HG02970 (cell line): ENCODE results near the gene NOXA1.
"Not testable (repeated sequence)": the region's sequence is repeated elsewhere in the genome, so short reads cannot be mapped to it uniquely, and the experiment has no call there.

Experiments used
- ATAC-seq: cut with Tn5 transposase; IDR thresholded peaks from one replicate; pipeline ENCODE4 v1.9.1; 2021; ENCODE audit warnings: mild to moderate bottlenecking, moderate library complexity, moderate number of reproducible peaks; ENCODE audit not compliant: unreplicated experiment, low FRiP score

NOXA1 gene

DNA sequence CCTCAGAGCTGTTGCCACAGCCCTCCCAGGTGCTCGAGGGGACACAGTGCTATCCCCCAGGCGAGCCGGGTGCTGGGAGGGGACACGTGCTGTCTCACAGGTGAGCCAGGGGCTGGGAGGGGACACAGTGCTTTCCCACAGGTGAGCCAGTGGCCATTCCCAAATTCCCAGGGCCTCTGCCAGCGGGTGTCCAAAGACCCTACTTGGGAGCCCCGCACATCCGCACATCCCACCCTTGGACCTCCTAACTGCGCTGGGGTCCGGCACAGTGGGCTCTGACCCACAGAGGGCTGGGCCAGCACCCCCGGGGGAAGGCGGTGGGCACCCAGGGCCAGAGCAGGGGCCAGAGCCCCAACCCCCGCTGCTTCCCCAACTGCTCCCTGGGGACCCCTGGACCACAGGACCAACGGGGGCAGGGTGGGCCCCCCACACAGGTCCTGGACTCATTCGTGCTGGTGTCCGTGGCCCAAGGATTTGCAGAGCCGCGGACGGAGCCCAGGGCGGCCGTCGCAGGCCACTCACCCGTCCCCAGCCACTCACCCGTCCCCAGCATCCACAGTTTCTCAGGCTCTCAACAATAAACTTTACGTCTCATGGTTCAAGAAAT lies 18.1 kb upstream of the NOXA1 start:
- ATAC-seq: no peak

DNA sequence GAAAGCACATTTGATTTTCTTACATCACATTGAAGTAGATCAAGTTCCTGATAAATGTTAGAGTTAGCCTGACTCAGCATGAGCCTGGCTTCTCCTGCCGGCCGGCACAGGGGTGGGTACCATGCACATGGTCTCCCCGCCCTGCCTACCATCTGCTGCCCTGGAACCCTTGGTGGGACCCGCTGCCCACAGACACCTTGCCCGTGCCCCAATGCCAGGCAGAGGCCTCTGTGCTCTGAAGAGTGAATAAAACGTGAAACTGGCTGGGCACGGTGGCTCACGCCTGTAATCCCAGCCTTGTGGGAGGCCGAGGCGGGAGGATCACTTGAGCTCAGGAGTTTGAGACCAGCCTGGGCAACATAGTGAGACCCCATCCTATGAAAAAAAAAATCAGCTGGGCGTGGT lies 17.5 kb upstream of the NOXA1 start:
- ATAC-seq: no peak

DNA sequence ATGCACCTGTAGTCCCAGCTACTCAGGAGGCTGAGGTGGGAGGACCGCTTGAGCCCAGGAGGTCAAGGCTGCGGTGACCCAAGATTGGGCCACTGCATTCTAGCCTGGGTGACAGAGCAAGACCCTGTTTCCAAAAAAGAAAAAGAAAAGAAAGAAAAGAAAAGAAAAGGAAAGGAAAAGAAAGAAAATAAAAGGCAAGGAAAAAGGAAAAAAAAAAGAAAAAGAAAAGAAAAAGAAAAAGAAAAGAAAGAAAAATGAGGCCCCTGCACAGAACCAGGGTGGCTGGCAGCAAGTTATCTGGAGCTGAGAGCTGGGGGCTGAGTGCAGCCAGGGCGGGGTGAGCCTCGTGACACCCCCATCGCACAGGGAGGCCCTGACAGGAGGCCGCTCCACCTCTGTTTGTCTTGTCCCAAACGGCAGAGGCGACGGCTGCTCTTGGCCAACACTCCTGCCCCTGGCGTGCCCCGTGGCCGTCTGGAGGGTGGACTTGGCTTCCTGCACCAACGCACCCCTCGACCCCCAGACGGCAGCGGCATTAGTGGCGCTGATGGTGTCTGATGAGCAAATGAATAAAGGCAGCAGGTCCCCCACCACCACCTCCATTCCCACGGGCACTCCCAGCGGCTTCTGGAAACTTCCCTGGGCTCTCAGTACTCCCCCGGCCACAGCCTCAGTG lies 17.0 kb upstream of the NOXA1 start:
- ATAC-seq: no peak

DNA sequence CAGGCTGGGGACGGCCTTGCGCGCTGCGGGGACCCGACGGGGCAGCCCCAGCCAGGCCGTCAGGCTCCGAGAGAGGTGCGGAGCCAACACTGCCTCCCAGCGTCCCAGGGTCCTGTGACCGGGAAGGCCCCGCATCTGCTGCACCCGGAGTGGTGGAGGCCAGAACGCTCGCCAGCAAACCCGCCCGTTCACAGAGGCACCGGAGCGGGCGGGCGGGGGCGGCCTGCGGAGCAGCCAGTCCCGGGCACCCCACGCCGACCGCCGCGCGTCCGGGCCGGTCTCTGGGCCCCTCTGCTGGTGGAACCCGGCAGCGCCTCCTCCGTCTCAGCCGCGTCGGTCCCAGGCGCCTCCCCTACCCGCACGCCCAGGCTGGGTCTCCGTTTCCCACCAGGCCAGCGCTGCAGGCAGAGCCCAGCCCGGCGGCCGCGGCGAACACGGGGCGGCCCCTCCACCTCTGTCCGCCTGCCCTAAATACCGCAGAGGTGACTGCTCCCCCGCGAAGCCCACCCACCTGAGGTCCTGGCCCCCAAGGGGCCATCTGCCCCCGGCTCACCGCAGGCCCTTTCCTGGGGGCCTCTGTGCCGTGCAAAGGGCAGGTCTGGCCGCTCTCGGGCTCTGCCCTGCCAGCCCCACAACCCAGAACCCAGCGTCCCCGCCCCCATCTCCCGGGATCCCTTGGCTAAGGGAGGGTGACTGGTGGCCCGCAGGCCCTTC lies 16.2 kb upstream of the NOXA1 start:
- ATAC-seq: no peak

DNA sequence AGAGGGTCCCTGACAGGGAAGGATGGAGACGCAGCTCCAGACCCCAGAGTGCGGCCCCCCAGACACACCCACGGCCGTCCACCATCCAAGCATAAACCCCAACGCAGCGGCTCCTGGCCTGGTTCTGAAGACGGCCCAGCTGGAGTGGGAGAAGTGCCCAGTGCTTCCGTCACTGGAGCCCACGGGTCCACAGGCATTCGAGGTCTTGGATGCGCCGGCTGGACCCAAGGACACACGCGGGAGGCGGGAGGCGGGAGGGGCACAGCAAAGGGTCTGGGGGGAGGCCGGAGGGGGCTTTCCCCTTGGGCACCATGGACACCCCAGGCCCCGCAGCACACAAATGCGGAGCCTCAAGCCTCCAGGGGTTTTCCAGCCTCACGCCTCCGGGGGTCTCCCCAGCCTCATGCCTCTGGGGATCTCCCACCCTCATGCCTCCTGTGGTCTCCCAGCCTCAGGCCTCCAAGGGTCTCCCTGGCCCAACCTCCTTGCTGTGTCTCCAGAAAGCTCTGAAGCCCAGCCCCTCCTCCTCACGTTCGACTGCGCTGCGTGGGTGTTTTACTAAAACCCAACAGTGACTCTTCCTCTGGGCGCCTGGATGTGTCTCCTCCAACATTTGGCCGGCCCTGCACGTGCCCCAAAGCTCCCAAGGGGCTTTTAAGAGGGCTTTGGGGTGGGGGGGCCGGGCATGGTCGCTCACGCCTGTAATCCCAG lies 15.4 kb upstream of the NOXA1 start:
- no peak for ATAC-seq

DNA sequence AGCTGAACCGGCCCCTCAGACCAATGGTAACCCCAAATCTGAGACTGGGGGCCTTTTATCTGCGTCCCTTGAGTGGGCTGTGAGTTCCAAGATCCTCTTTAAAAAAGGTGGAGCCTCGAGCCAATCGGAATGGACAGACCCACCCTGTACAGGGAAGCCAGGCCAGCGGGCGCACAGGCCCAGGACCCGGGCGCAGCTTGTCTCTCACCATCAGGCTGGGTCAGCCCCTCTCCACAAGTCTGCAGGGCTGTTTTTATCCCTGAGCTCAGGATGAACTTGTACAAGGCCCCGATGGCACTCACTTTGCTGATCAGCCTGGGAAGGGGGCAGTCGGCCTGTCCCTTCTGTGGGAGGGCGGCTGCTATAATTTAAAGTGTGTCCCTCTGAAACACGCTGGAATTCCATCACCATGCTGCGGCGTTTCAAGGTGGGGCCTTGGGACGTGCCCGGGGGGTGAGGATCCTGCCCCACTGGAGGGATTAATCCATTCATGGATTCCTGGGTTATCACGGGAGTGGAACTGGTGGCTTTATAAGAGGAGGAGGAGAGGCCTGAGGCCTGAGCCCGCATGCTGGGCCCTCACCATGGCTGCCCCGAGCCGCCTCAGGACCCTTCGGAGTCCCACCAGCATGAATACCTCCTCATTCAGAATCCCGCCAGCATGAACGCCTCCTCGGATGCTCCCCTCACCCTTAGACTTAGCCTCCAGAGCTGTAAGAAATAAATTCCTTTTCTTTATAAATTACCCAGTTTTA lies 14.4 kb upstream of the NOXA1 start:
- ATAC-seq: no peak

DNA sequence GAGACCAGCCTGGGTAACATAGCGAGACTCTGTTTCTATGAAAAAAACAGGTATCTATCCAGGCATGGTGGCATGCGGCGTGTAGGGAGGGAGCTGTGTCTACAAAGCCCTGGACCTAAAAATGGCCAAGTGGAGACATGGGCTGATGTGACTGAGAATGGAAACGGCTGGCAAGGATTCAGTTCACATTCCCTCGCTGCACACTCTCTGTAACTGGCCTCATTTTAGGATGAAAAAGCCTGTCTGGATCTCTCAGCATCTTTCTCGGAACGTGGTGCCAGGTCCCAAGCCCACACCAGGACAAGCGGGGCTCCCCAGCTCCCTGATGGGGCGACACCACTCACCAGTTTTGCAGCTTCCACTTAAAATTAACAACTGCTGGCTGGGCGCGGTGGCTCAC lies 13.7 kb upstream of the NOXA1 start:
- ATAC-seq: no peak

DNA sequence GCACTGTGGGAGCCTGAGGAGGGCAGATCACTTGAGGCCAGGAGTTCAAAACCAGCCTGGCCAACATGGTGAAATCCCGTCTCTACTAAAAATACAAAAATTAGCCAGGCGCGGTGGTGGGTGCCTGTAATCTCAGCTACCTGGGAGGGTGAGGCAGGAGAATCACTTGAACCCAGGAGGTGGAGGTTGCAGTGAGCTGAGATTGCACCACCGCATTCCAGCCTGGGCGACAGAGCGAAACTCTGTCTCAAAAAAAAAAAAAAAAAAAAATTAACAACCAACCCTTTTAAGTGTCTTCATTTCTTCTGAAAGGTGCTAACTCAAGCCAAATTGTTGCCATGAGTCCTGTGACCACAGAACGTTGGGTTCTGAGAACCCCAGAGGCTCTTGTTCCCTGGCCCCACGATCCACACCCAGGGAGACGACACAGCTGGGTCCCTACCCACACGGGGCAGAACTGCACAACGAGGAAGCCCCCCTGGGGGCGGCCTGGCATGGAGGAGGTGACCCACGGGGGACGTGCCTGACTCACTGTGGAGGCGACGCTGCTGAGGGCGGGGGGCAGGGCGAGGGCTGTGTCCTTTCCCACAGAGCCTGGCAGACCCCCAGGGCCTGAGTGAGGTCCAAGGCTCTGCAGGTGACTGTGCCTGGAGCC lies 12.8 kb upstream of the NOXA1 start:
- ATAC-seq: not testable (repeated sequence)

DNA sequence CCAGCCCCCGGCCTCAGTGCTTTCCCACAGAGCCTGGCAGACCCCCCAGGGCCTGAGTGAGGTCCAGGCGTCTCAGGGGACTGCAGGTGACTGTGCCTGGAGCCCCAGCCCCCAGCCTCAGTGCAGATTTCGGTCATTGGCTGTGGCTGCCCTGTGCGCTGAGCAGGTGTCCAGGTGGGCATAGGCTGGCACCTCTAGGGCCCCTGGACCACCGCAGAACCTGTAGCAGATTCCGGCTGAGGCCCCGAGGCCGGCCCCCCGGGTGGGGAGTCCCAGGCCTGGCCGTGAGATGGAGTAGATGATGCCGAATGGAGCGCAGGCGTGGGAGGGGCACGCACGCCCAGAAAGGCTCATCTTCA lies 12.3 kb upstream of the NOXA1 start:
- no peak for ATAC-seq

DNA sequence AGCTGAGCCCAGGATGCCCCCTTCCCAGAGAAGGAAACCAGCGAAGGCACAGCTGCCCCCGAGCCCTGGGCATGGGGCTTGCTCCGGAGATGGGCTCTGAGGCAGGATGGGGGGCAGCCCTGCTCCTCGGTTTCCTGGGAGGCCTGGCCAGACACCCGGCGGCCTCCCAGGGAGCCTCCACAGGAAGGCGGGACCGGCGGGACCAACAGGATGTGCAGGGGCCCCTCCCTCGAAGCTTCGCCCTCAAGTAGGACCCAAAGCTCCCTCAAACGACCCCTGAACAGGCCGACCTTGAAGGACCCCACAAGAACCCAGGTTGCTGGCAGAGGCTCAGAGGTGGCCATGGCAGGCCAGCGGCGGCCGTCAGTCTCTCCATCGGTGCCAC lies 11.9 kb upstream of the NOXA1 start:
- no peak for ATAC-seq

DNA sequence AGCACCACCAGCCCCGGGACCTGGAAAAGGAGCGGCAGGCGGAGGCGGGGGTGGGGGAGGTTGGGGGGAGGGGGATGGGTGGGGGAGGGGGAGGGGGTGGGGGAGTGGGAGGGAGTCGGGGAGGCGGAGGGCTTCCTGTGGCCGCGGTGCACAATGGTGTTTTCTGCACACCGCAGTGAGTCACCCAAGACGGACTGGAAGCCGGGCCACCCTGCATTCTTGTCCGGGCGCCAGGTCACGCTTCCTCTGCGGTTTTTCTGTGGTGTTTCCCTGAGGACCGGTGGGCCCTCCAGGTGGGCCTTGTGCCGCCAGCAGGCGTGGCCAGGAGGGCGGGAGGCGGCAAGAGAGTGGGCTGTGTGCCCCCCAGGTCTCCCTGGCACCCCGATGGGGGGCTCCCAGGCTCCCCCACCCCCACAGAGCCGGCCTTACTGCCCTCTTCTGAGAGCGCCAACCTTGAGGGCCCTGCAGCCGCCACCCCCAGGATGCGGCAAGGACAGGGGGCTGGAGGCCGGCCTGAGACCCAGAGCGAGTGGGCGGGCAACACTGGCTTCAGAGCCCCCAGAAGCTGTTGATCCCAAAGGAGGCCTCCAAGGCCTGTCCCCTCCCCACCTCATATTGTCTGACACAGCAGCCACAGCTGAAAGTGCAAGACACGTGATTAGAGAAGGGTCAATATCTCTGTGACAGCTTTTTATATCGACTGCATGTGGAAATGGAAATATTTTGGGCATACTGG lies 11.4 kb upstream of the NOXA1 start:
- no peak for ATAC-seq

DNA sequence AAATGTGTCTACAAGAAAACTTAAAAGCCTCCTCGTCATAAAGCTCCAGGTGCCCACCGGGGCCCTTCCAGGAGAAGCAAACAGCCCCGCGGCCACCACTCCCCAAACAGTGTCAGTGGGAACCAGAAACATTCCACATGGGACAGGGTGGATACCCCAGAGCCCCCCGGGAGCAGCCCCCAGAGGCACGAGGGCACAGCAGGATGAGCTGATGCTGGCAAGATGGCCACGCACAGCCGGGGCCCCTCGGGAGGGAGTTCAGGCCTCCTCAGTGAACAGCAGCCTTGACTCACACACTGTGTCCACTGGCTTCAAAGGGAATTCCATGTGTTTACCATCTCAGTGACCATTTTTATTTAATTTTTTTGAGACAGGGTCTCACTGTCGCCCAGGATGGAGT lies 10.8 kb upstream of the NOXA1 start:
- no peak for ATAC-seq

DNA sequence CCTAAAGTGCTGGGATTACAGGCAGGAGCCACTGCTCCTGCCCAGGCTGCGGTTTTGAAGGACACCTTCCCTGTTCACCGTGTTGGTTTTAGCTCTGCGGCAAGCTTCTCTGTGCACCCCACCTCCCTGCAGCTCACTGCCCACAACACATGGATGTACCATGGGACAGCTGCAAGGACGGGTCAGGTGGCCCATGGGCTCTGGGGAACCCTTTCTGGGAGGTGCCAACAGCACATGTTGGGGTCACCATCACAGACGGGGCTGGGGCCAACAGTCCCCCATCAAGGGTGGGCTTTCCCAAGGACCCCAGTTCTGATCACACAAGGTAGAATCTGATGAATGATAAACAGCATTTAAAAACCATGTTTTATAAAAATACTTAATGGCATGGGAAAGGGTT lies 7.7 kb upstream of the NOXA1 start:
- no peak for ATAC-seq

DNA sequence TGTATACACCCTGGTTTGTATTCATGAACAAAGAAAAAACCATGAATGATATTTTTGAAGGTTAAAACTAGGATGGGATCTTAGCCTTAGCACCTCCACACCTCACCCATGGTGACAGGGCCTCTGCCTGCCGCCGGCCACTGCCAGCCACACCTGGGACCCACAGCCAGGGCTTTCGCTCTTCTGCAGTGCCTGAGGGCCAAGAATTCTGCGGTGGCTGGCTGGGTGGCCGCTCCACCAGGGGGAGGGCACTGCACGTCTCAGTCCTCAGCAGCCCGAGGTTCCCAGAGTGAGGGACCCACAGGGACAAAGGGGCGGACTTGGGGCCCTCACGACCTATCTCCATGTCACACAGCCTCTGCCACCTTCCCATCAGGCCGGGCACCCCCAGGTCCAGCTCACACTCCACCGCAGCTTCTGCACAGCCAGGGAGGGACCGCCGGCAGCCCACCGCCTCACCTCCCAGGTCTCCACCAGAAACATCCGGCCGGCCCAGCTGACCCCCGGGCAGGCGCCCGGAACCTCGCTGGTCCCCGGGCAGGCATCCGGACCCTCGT lies 7.1 kb upstream of the NOXA1 start:
- no peak for ATAC-seq

DNA sequence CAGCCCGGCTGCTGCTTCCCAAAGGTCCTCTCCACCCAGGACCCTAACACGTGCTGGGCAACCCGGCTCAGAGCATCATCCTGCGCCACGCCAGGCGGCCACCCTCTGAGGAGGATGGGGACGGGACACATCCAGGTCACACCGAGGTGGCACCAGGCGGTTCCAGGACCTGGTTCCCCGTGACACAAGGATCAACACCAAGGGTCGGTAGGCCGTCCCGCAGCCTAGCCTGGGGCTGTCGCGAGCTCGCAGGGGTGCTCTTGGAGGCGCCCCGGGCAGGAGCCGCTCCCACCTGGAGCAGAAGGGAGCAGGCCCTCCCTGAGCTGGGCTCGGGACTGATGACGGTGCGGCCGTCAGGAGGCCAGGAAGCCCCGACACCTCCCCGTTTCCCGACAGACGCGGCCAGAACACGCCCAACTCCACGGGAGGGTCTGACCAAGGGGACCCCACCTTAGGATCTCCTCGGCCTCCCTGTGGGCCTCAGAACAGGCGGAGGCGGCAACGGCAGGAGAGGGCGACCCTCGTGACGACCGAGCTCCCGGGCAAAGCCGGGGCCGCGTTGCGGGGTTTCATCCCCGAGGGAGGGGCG lies 6.5 kb upstream of the NOXA1 start:
- ATAC-seq: no peak

DNA sequence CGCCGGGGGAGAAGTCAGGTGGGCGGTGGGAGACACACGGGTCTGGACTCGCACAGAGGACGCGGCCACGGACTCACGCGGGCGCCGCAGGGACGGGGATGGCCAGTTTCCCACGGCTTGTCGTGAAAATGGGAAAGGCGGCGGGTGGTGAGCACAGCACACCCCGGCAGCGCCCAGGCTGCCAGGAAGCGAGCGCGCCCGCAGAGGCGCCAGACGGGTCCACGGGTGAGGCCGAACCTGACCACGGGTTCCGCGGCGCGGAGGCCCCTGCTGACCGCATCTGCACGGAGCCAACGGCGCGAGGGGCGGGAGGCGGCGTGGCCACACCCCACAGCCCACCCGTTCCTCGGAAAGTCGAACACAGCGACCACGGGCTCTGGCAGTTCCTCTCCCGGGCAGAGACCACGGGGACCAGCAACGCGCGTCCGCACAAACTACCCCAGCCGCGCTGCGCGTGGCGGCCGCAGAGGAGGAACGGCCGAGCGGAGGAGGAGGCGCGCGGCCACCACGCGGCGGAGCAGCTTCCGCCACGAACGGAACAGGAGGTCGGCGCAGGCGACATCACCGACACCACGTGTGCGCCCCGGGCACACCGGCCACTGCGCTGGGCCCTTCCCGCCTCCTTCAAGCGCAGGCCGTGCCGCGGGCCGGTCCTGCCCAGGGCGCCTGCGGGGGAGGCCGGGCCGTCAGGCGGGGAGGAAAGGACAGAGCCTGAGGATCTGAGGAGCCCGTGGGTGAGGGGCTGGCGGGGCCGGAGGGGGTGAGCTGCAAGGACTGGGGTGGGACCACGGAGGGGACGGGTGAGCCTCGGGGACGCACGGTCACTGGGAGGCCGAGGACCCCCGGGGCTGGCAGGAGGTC lies 5.8 kb upstream of the NOXA1 start:
- no peak for ATAC-seq

DNA sequence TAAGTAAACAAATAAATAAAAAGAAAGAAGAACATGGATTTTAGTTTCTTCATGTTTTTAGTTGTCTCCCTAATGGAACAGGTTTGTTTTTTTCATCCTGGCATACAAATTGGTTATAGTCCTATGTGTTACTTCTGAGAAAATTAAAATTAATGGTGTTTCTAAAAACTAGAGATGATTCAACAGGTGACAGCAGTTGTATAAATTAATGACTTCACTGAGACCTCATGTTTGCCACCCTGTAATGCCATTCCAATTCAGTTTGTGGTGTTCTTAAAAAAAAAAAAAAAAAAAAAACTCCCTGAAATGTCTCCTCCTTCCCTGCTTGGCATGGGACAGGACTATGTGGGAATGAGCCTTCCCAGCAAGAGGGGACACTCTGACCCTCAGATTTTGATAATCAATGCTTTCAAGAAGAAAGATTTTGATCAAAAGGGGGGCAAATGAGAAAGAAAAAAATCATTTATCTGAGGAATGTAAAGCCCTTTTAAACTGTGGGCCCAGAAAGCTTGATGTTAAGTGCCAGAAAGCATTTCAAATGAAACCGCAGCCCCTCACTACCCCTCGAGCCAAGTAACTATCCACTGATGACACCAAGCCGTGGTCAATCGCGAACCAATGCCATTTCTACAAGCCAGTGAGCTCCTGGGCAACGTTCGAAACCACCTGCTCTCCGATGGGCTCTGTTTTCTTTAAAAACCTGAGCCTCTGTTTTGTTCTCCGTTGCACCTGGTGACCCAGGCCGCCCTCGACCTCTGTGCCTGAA lies 1.2 kb upstream of the NOXA1 start:
- ATAC-seq: no peak
